GM19455 (cell line): ENCODE measurements around the gene GRM7.

Source experiments
- ATAC-seq: cut with Tn5 transposase; IDR thresholded peaks from one replicate; pipeline ENCODE4 v1.9.1; 2021; ENCODE audit not compliant: unreplicated experiment

GRM7 gene

GRCh38 chr3:7632305-7632704 lies 771.4 kb downstream of the GRM7 start:
- ATAC-seq: no peak

GRCh38 chr3:7637694-7638093 lies 776.8 kb downstream of the GRM7 start:
- ATAC-seq: no peak

GRCh38 chr3:7638103-7638502 lies 777.2 kb downstream of the GRM7 start:
- ATAC-seq: no peak

GRCh38 chr3:7640787-7641186 lies 779.9 kb downstream of the GRM7 start:
- no peak for ATAC-seq

GRCh38 chr3:7646851-7647250 lies 785.9 kb downstream of the GRM7 start:
- ATAC-seq: no peak

GRCh38 chr3:7650466-7650865 lies 789.6 kb downstream of the GRM7 start:
- ATAC-seq: no peak

GRCh38 chr3:7651274-7651673 lies 790.4 kb downstream of the GRM7 start:
- ATAC-seq: no peak

GRCh38 chr3:7657214-7658112 lies 796.5 kb downstream of the GRM7 start:
- no peak for ATAC-seq

GRCh38 chr3:7658294-7658693 lies 797.4 kb downstream of the GRM7 start:
- no peak for ATAC-seq

GRCh38 chr3:7659079-7659478 lies 798.2 kb downstream of the GRM7 start:
- ATAC-seq: no peak

- ATAC-seq: no peak
Observed at GRCh38 chr3:7663771-7664170, 802.9 kb downstream of the GRM7 start.

GRCh38 chr3:7667774-7668173 lies 806.9 kb downstream of the GRM7 start:
- ATAC-seq: no peak

GRCh38 chr3:7669641-7670040 lies 808.7 kb downstream of the GRM7 start:
- ATAC-seq: no peak

- no peak for ATAC-seq
Observed at GRCh38 chr3:7678521-7678920, 817.6 kb downstream of the GRM7 start.

GRCh38 chr3:7682822-7683229 lies 821.9 kb downstream of the GRM7 start:
- no peak for ATAC-seq

- no peak for ATAC-seq
Observed at GRCh38 chr3:7683426-7683825, 822.5 kb downstream of the GRM7 start.

- ATAC-seq: no peak
Observed at GRCh38 chr3:7684182-7684715, 823.3 kb downstream of the GRM7 start.

- no peak for ATAC-seq
Observed at GRCh38 chr3:7687428-7688147, 826.7 kb downstream of the GRM7 start.

- no peak for ATAC-seq
Observed at GRCh38 chr3:7692866-7693265, 832.0 kb downstream of the GRM7 start.

GRCh38 chr3:7693976-7694375 lies 833.1 kb downstream of the GRM7 start:
- ATAC-seq: no peak

GRCh38 chr3:7695049-7695448 lies 834.1 kb downstream of the GRM7 start:
- ATAC-seq: no peak

- ATAC-seq: no peak
Observed at GRCh38 chr3:7696320-7696719, 835.4 kb downstream of the GRM7 start.
